Vagina (tissue), 2 donors: ENCODE data around the gene PPP1R14B.

Experiments used
- CTCF ChIP-seq, 3 experiments: fragments of 450-650 bp in 2 of 3; fragments of 200-600 bp in 1 of 3; sonication (generic) in 1 of 3; IDR thresholded peaks; one replicate each; pipeline ENCODE4 v1.5.1; 2017 to 2019; ENCODE audit warnings: antibody characterized with exemption in 3 of 3, mild to moderate bottlenecking in 2 of 3, moderate library complexity in 2 of 3
- POLR2AphosphoS5 ChIP-seq, 2 donors: sonication (generic); formaldehyde crosslinking; IDR thresholded peaks; one replicate each; pipeline ENCODE4 v1.9.0; 2017; ENCODE audit warnings: antibody characterized with exemption in 2 of 2, mild to moderate bottlenecking in 2 of 2, low read depth in 1 of 2; ENCODE audit not compliant: insufficient read depth in 1 of 2

- TF ChIP-seq POLR2AphosphoS5 (IDR thresholded peaks at IDR 0.05; ENCODE audit: insufficient read depth in 1 of 2, low read depth in 1 of 2): peak in 1 of 2 donors; percentile 2
- TF ChIP-seq CTCF (IDR thresholded peaks at IDR 0.05): no peak
Measured at GRCh38 chr11:64268893-64269539, 22.3 kb upstream of the PPP1R14B start.
